ENCODE results near the gene CLEC5A. TPM values are rescaled to one million over a fixed set of nuclear protein-coding genes. Genes with fewer than 3 reads are reported as not detected.

Gene CLEC5A
- not detected in 2 replicates for total RNA-seq

GRCh38 chr7:141946796-141947195 is at the start of gene CLEC5A:
TSS of gene CLEC5A (minus strand) at chr7:141946974. CDS start at chr7:141946292, 682 bp downstream.

GRCh38 chr7:141973673-141974072 is 26.9 kb upstream of the CLEC5A start, which contains the start of gene TAS2R38:
TSS of gene TAS2R38 (minus strand) at chr7:141973773. CDS start at chr7:141973689, 84 bp downstream.

DNA sequence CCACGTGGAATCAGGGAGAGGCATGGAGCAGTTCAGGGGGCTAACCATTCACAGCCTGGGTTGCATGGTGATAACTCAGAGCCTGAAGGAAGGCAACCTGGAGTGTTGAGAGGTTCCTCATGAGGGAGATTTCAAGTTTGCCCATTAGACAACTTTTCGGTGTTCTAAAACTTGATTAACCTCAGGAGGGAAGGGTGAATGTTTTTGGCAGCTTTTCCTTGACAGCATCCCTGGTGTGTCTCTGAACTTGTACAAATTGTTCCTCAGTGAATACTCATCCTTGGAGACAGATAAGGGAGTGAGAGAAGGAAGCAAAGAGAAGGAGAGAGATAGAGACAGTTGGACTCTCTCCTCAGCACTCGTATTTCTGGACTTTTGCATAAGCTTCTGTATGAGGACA is 30.7 kb downstream of the CLEC5A start, which contains the start of gene OR9A4:
Gene OR9A4, plus strand, starts transcription at position 301 of the 400 bp plus-strand sequence. CDS start 2,477 bp downstream, outside the sequence.

Other genes with a start within 250 kb of the CLEC5A start
- gene DENND11, start 244.8 kb downstream of the CLEC5A start, total RNA-seq = 9.4 and 10.7 TPM in 2 replicates
- gene WEE2, start 238.6 kb downstream of the CLEC5A start, total RNA-seq = not detected in 2 replicates
- gene SSBP1, start 208.6 kb downstream of the CLEC5A start, total RNA-seq = 77.1 and 90.1 TPM in 2 replicates
- 2.0 and 2.4 TPM in 2 replicates for gene TAS2R3, start 182.9 kb downstream of the CLEC5A start, total RNA-seq
- 1.5 and 1.9 TPM in 2 replicates for gene TAS2R4, start 170.3 kb downstream of the CLEC5A start, total RNA-seq
- 1.6 and 2.1 TPM in 2 replicates for gene TAS2R5, start 156.8 kb downstream of the CLEC5A start, total RNA-seq
- gene PRSS37, start 105.5 kb downstream of the CLEC5A start, total RNA-seq = not detected in 2 replicates
- 0.07 TPM in 1 of 2 replicates, not detected in the other for gene OR9A4, start 30.6 kb downstream of the CLEC5A start, total RNA-seq
- not detected in 2 replicates for gene TAS2R38, start 26.8 kb upstream of the CLEC5A start, total RNA-seq
- gene MGAM, start 48.9 kb upstream of the CLEC5A start, total RNA-seq = 0.39 and 0.46 TPM in 2 replicates
- not detected in 2 replicates for gene MGAM2, start 164.7 kb upstream of the CLEC5A start, total RNA-seq

All from smooth muscle cell of the pulmonary artery (primary cell).